Prostate gland (tissue), 2 donors: ENCODE measurements around the gene CPT2. TPM values are rescaled to one million over a fixed set of nuclear protein-coding genes. Genes with fewer than 3 reads are reported as not detected.

Source experiments
- DNase-seq: peaks from one replicate; pipeline ENCODE4 v3.0.0-alpha.2; 2019; ENCODE audit warnings: low spot score
- H3K27ac ChIP-seq, 2 donors: fragments of 200-600 bp; sonication (generic); 2 replicates each; pipeline ENCODE4 v1.5.1; 2017 to 2019
- H3K27me3 ChIP-seq: fragments of 200-600 bp; sonication (generic); replicated peaks from 2 replicates; pipeline ENCODE4 v1.5.1; 2019; ENCODE audit not compliant: insufficient read depth
- H3K36me3 ChIP-seq, 2 donors: fragments of 200-600 bp; sonication (generic); 1 replicate in 1 of 2; 2 replicates in 1 of 2; pipeline versions ENCODE4 v1.5.1 to v1.8.1; 2017 to 2019
- H3K4me1 ChIP-seq: fragments of 200-600 bp; sonication (generic); replicated peaks from 2 replicates; pipeline ENCODE4 v1.5.1; 2019
- H3K4me3 ChIP-seq, 2 donors: fragments of 200-600 bp; sonication (generic); 2 replicates each; pipeline ENCODE4 v1.5.1; 2017 to 2019
- H3K9me3 ChIP-seq: fragments of 200-600 bp; sonication (generic); 2 replicates; pipeline ENCODE4 v1.5.1; 2017
- CTCF ChIP-seq, 4 experiments: fragments of 200-600 bp in 2 of 4; fragments of 450-650 bp in 2 of 4; sonication (generic) in 2 of 4; IDR thresholded peaks; 1 replicate in 3 of 4; 2 replicates in 1 of 4; pipeline ENCODE4 v1.5.1; 2016 to 2019; ENCODE audit warnings: antibody characterized with exemption in 4 of 4, mild to moderate bottlenecking in 2 of 4, moderate library complexity in 2 of 4
- POLR2A ChIP-seq: fragments of 450-650 bp; IDR thresholded peaks from one replicate; pipeline ENCODE4 v1.6.1; 2016; ENCODE audit warnings: antibody characterized with exemption, mild to moderate bottlenecking
- POLR2AphosphoS5 ChIP-seq: sonication (generic); formaldehyde crosslinking; IDR thresholded peaks from one replicate; pipeline ENCODE4 v1.6.1; 2017; ENCODE audit warnings: antibody characterized with exemption
- WGBS: methylation state at CpG from one replicate; pipeline ENCODE4 v1.1.5; 2018; 5-methylcytosine and 5-hydroxymethylcytosine counted together
- intact Hi-C: fragments of 100-400 bp; cut with DNase I; formaldehyde crosslinking; loops from one replicate; pipeline ENCODE4 v1.14.2; 2022
- total RNA-seq, 2 donors: library from RNA; depleted of rRNA; stranded (reverse); fragments of >200 nt; gene quantifications; one replicate each; pipeline ENCODE4 v1.1.0, GENCODE V29; 2016

CPT2 gene
- total RNA-seq, 2 donors from 2014 or later: 30.6 to 48.1 TPM

DNA sequence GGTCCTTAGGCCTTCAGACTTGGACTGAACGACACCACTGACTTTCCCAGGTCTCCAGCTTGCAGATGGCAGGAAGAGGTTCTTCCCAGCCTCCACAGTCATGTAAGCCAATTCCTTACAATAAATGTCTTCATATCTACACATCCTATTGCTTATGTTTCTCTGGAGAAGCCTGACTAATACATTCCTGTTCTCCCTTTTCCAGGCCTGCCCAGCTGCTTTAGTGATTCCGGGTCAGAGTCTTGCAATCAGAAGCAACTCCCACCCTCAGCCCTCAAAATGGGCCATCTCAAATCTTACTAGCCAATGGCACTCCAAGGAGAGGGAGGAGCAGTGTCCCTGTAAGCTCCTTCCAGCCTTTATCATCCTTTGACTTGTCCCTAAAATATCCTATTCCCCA lies 16.4 kb upstream of the CPT2 start:
- Histone ChIP-seq H3K4me3 (no peak overlapping the region), H3K9me3 (no peaks in the 10 kb centered on the region), H3K27me3 (no peaks in the 10 kb centered on the region), H3K4me1 (peaks cover 6% of the 10 kb centered on the region), H3K27ac (no peak overlapping the region), H3K36me3 (no peaks in the 10 kb centered on the region)
- intact Hi-C loops: loop anchor here (5.0 kb wide), 1 partner anchor 258 kb away; the partner anchor contains the start of gene ECHDC2
- 93% methylated on average over 2 of the region's 2 CpGs for WGBS
- TF ChIP-seq CTCF (IDR thresholded peaks at IDR 0.05): no peak
- no peak for TF ChIP-seq POLR2A
- no peak for TF ChIP-seq POLR2AphosphoS5
- DNase-seq: no peak

DNA sequence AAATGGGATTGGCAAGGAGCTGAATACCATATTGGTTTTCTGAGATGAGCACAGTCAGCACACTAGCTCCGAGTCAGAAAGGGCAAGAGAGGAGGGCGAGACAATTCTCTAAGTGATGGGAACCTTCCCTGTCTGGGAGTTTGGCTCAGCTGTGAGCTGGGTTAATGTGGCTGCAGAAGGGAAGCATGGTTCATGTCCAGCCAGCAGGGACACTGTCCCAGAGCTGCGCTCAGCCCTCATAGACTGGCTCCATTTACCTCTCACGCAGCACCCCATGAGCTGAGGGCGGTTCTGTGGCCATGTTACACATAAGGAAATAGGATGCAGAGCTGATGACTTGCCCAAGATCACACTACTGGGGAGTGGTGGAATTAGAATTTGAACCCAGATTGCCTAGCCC lies 15.7 kb upstream of the CPT2 start:
- Histone ChIP-seq H3K4me1 (peaks cover 6% of the 10 kb centered on the region), H3K36me3 (no peaks in the 10 kb centered on the region), H3K4me3 (no peak overlapping the region), H3K27ac (no peak overlapping the region), H3K9me3 (no peaks in the 10 kb centered on the region), H3K27me3 (no peaks in the 10 kb centered on the region)
- no peak for TF ChIP-seq POLR2AphosphoS5
- TF ChIP-seq POLR2A: no peak
- TF ChIP-seq CTCF (IDR thresholded peaks at IDR 0.05): no peak
- WGBS: 94% methylated on average over 5 of the region's 5 CpGs
- DNase-seq: no peak
- intact Hi-C loops: loop anchor here (5.0 kb wide), 1 partner anchor 259 kb away; the partner anchor contains the start of gene ECHDC2

- Histone ChIP-seq H3K36me3 (no peaks in the 10 kb centered on the region), H3K9me3 (no peaks in the 10 kb centered on the region), H3K4me3 (no peak overlapping the region), H3K4me1 (peaks cover under 1% of the 10 kb centered on the region), H3K27ac (no peak overlapping the region), H3K27me3 (no peaks in the 10 kb centered on the region)
- intact Hi-C loops: loop anchor here (5.0 kb wide), 1 partner anchor 260 kb away; the partner anchor contains the start of gene ECHDC2
- WGBS: 22% methylated on average over 16 of the region's 16 CpGs
- peak; percentile 68 for DNase-seq
- TF ChIP-seq POLR2AphosphoS5 (no peak), CTCF (IDR thresholded peaks at IDR 0.05) (peak; percentile 79 to 85 (median 80))
Observed at GRCh38 chr1:53182111-53182593, 14.5 kb upstream of the CPT2 start.

DNA sequence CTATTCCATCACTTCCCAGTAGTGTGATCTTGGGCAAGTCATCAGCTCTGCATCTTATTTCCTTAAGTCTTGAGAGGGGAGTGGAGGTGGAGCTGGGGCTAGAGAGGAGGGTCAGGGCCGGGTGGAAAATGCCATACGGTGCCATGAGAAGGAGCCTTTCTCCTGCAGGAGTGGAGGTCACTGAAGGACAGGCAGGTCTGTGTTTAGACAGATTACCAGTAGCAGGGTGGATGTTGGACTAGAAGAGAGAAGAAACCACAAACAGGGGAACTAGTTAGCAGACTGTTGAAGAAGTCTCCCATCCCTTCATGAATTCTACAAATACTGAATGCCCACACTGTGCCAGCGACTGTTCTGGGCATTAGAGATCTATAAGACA lies 13.9 kb upstream of the CPT2 start:
- no peaks in the 10 kb centered on the region for H3K4me1 ChIP-seq
- intact Hi-C loops: loop anchor here (5.0 kb wide), 1 partner anchor 260 kb away; the partner anchor contains the start of gene ECHDC2
- 74% methylated on average over 3 of the region's 3 CpGs for WGBS
- H3K4me3 ChIP-seq: no peak overlapping the region
- H3K9me3 ChIP-seq: no peaks in the 10 kb centered on the region
- no peaks in the 10 kb centered on the region for H3K27me3 ChIP-seq
- H3K27ac ChIP-seq: no peak overlapping the region
- H3K36me3 ChIP-seq: no peaks in the 10 kb centered on the region
- TF ChIP-seq POLR2AphosphoS5: no peak
- no peak for TF ChIP-seq POLR2A
- TF ChIP-seq CTCF (IDR thresholded peaks at IDR 0.05): no peak
- DNase-seq: no peak
